Globus pallidus (tissue), 1 donor: ENCODE results near the gene NRDE2.

Experiments
- DNase-seq: peaks from one replicate; pipeline ENCODE4 v3.0.0-alpha.2; 2015; ENCODE audit warnings: low spot score

Gene NRDE2

DNA sequence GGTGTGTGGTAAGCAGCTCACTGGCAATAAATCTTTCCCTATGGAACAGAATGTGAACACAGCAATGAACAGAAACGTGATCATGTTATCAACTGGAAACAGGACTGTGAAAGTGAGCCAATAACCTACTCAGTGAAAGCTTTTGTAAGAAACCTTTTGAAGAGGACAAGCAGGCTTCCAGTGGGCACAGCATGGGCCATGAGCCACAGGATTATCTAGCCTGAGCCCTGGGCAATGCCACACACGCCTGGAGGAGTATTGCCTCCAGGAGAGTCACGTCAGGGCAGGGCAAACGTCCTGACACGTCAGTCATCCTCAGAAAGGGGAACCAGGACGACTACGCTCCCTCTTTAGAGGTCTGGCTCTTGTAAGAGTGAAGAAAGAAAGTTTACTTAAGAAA is 32.3 kb downstream of the NRDE2 start:
- no peak for DNase-seq

DNA sequence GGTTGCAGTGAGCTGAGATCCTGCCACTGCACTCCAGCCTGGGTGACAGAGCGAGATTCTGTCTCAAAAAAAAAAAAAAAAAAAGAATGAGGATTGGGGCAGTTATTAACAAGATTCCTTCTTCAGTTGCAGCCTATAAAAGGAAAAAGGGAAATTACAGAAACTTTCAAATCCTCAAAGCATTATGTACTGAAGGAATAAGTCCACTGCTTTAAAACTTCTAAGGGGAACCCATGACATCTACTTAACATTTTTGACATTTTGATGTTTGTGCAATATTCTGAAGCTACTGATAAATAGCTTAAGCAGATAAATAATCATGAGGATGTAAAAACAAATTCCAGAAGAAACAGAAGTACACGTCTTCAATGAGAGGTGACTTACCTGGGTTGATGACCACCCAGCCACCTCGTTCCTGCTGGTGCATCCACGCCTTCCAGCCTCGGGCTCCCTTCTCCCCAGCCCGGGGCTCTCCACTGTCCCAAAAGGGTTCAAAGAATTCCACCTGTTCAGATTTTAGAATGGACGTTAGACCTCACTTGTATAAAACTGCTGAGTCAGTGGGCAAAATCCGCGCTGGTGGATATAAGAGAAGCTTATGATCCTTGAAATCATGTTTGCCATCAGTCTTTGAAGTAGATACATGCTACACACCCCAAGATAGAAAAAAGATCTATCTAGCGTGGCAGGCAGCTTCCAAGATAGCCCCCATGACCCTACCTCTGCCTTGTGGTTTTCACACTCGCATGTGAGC is 33.7 kb downstream of the NRDE2 start:
- DNase-seq = no peak

DNA sequence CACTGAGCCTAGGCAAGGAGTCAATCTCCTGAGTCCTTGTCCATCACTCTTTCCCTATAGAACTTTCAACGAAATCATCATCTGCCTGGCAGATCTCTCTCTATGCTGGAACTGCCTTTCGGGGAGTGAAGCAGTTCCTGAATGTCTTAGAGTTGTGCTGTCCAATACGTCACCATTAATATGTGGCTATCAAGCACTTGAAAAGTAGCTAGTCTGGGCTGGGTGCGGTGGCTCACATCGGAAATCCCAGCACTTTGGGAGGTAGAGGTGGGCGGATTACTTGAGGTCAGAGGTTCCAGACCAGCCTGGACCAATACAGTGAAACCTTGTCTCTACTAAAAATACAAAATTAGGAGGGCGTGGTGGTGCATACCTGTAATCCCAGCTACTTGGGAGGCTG is 35.1 kb downstream of the NRDE2 start:
- DNase-seq = no peak

DNA sequence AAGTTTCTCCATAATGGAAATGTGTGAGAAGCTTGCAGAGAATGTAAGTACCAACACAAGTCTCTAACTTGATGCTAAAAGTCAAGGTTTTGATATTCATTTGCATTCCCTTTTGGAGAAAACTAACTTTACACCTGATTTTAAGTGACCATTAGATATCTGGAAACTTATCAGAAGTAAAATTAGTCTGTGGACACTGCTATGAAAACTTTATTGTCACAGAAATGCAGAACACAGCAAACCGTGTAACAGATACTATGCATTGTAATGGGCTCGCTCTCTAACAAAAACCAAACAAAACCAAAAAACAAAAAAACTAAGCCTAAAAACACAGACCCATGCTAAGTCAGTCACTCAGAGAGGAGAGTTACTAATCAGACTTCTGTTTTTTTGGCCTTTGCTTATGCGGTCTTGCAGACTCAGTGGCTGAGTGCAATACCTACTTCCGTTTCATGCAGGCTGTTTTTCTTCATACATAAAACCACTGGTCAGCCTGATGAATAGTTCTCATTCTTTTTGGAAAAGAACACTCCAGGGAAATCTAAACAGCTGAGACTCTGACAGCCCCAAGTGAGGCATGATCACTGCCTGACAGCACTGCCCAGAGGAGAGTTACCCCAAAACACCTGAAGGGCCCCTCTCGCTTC is 35.7 kb downstream of the NRDE2 start:
- peak; percentile 47 for DNase-seq

DNA sequence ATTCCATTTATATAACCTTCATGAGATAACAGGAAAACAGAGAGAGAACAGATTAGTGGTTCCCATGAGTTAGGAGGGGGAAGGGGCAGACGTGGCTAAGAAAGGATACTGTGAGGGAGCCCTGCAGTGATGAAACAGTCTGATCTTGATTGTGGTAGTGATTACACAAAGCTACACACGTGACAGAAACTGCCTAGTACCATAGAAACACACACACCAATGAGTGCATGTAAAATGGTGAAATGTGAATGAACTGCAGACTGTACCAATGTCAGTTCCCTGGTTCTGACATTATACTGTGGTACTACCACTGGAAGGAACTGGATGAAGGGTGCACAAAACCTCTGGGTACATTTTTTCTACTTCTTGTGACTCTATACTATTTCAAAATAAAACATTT is 36.9 kb downstream of the NRDE2 start:
- DNase-seq = no peak

DNA sequence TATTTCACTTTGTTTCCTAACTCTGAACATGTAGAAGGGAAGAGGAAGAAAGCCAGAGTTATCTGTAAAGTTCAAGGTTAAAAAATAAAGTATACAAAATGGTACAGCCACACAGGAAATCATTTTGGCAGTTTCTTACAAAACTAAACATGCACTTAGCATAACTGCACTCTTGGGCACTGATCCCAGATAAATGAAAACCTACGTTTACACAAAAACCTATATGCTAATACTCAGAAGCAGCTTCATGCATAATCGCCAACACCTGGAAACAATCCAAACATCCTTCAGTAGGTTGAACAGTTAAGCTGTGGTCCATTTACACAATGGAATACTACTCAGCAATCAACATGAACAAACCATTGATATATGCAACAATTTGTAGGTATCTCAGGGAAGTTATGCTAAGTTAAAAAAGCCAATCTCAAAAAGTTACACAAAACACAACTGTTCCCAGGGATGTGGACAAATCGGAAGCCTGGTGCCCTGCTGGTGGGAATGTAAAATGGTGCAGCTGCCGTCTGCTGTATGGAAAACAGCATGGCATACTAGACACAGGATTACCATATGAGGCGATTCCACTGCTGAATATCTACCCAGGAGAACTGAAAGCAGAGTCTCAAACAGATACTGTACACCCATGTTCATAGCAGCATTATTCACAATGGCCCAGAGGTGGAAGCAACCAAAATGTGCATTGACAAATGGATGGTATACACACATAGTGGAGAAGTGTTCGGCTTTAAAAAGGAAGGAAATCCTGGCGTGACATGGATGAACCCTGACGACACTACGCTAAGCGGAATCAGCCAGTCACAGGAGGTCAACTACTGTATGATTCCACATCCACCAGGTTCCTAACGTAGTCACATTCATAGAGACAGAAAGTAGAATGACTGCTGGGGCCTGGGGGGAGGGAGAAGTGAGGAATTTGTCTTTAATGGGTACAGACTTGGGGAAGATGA is 37.7 kb downstream of the NRDE2 start:
- no peak for DNase-seq

DNA sequence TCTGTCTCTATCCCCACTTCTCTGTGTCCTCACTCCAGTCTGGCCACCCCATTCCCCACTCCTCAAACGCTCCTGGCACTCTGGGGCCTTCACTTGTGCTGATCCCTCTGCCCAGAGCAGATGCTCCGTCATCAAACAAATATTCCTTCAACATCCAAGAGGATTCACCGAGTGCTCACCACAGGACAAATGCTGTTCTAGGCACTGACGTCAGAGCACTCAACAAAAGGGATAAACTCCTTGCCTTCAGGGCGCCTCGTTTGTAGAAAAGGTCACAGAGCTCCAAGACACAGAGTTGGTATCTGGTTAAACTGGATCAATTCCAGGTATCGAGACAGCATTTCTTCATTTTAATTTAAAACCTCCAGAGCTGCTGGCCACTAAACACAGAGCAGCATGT is 40.0 kb downstream of the NRDE2 start:
- no peak for DNase-seq

DNA sequence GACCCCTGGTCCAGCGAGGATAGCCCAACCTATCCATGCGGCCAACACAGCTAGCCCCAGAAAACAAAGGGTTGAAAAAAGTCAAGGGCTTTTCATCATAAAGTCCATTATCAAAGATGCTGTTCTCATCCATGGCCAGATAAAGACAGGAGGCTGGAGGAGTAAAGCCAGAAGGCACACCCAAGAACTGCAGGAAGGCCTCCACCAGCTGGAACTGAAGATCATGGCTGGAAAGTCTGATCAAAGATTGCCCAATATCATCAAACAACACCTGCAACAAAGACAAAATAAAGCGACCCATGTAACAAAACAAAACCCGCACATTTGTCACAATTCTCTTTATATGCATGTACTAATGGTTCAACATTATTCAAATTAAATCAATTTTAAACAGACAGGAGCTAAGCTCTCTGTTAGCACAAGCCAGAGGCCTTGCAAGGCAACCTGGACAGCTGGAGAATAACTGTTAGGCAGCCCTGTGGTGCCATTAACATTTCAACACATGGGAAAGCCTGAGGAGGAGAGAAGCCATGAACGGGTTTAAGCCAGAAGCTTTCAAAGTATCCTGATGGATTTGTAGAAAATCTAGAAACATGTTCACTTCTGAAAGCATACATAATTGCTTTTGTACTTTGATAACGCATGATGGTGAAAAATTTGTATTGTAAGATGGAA is 41.3 kb downstream of the NRDE2 start:
- no peak for DNase-seq

DNA sequence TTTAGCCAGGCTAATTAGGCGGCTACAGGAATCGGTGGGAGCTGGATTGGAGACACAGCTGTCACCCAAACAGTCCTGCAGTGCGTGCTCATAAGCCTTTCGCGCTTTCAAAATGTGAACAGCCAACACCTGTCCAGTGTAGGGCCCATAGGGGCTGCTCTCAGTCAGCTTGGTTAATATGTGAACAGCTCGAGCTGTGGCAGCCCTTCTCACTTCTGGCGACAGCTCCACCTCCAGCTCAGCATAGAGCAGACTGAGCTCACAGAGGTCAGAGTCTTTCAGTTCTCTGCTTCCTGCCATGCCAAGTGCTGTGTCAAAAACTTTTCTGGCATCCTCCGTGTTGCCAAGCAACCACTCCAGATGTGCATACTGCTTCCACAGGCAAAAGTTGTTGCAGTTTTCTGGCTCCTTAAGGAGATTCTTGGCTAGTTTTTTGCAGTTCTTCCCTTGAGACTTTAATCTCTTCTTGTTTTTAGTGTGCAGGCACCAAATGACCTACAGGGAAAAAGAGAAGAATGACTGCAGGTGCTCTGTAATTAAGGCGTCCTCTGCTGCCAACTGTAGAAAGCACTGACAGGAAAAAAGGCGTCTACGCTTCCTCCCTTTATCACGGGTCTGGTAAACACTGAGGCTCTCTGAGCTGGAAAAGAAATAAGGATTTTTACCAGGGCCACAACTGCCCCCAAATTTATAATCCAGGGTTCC is 42.9 kb downstream of the NRDE2 start:
- DNase-seq = no peak

DNA sequence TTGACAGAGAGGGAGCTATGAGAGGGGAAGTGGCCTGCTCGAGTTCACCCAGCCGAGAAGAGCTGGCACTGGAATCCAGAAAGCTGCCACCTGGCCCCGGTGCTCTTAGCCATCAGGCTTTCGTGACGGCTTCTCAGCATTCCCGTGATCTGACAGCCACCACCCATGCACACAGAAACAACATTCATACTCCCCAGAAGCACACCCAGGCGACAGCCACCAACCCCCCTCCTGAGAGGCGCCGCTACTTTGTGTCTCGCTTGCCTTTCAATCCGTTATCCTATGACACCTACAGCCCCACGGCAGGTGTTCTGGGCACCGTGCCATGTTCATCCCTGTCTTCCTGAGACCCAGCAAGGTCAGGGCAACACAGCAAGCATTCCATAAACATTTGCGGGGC is 44.0 kb downstream of the NRDE2 start:
- DNase-seq = no peak

DNA sequence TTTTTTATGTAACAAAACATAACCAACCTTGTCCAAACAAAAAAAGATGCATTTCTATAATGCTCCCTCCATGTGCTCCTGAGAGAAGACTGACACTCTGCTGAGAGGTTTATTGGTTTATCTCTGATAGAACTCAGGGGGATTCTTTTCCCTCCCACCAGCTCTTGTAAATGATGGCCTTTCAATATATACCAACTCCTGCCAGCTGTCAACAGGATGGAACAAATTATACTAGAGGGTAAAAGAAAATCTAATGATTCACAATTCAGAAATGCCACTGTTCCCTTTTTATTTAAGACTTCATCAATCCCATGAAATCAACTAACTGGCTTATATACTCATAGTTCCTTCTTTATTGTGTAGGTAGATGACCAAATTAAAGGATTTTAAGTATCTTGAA is 50.0 kb downstream of the NRDE2 start:
- DNase-seq = no peak

DNA sequence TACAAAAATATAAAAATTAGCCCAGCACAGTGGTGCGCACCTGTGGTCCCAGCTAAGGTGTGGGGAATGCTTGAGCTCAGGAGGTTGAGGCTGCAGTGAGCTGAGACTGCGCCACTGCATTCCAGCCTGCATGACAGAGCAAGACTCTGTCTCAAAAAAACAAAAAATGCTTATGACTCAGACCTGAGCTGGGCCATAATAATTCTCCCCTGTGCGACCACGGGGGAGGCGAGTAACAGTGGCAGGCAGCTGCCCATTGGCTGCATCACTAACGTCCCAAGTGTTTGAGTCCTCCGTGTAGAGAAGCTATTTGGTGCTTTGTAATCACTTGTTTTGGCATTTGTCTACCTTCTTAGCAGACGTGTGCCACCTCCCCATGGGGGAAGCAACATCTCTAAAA is 50.5 kb downstream of the NRDE2 start:
- no peak for DNase-seq

DNA sequence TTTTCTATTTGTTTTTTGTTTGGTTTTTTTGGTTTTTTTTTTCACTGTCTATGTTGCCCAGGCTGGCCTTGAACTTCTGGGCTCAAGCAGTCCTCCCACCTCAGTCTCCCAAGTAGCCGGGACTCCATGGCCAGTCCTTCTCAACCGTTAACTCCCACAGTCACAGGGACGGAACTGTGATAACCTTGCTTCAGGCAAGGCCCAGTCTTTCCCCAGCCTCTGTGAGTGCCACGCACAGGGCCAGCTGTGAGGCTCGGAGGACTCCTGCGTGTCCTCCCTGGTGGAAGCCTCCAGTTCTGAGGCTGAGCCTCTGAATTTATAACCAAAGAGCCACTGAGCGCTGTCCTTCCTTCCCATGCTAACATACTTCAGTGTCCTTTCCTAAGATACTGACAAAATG is 51.6 kb downstream of the NRDE2 start:
- DNase-seq = no peak

DNA sequence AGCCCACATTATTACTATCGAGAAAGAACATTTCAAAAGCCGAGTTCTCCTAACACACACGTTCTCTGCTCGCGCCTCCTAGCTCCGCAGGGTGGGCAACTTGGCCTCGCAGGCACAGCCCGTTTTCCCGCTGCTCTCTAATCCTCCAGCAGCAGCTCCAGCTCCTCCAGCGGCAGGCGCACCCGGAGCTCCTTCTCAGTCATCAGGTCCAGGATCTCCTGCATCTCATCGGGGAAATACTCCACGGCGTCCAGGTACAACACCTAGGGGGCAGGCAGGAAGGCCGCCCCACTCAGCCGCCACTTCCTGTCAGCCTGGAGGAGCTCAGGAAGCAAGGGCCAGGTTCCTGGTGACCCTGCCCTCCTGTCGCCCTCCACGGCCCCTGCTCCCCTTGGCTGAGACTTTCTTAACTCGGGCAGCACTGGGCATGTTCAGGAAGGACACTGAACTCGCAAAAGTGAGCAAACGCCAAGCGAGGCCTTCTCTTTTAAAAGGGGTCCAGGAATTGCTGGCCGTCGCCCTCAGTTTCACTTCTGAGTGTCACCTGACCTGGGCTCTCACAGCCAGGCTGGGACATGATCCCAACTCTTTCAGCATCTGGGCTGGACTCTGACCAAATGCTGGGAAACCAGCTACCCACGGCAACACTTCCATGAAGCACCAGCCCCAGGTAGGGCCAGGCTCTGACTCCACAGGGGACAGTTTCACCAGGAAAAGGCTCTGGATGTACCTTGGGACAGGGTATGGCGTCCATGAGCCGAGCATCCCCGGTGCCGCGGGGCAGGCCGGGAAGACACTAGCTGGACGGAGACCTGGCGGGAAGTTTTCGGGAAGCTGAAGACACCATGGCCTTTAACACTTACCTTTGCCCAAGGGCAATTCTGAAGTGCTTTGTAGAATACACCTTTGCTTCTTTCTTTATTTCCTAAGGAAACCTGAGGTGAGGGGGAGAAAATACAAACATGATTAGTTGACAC is 53.3 kb downstream of the NRDE2 start:
- no peak for DNase-seq

DNA sequence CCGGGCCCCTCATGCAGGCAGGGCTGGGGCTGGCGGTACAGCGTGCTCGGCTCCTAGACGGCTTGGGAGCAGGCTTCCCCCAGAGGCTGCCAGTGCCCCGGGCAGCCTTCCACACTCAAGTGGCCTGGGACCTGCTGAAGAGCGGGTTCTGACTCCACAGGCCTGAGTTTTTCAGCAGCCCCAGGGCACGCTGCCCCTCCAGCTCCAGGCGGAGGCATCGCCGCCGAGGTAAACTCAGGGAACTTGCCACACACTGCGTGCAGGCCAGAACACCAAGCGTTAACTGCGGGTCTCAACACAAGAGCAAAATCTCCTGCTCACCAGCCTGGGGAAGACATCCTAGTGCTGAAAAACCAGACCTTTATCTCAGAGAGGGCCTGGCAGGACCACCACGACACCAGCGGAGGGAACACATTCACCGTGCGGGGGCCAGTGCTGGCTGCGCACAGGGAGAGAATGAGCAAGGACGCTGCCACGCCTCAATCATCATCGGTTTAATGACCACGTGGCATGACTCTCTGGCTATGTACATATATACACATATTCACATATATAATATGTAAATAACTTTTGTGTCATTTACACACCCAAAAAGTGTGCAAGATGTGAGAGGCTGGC is 54.1 kb downstream of the NRDE2 start:
- no peak for DNase-seq

DNA sequence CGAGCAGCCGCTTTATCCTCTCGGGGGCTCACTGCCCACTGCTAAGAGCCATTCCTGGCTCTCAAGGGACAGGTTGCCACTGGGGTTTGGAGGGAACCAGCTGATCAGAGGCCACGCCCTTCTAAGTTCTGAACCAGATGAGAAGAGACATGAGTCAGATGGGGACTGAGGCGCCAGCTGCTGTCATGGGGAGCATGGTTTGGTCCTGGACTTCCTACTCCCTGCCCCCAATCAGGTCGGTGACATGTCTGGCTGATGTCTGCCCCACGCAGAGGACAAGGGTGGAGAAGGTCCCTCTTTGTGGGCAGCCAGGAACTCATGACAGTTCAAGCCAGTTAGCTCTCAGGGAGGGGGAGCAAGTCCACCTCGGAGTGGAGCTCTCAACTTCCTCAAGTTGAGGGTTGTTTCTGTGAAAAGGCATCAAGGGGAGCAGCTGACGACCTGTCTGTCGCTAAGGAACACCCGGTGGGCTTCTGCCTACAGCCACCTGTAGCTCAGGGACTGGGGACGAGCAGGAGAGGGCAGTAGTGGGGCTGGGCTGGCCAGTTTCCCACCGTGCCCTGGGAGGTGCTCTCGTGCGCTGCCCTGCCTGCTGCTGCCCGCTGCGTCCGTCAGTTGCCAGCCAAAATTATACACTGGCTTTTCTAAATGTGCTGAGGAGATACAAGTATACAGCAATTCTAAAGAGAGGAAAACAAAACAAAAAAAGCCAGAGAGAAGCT is 54.9 kb downstream of the NRDE2 start:
- no peak for DNase-seq

DNA sequence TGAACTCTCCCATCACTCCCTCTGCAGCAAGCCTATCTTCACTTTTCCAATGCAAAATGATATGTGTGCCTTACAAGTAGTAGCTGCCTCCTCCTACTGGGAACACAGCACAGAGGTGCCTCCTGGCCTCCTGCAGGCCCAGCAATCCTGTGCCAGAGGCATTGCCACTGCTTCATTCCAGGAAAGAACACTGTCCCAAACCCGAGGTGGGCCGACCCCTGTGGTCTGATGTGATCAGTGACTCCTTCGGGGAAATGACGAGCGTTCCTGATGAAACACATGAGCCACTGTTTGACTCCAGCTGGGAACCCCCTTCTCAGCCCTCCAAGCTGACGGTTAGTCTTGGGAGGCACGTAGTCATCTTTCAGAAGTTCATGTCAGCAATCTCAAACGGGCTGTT is 55.9 kb downstream of the NRDE2 start:
- DNase-seq = no peak

DNA sequence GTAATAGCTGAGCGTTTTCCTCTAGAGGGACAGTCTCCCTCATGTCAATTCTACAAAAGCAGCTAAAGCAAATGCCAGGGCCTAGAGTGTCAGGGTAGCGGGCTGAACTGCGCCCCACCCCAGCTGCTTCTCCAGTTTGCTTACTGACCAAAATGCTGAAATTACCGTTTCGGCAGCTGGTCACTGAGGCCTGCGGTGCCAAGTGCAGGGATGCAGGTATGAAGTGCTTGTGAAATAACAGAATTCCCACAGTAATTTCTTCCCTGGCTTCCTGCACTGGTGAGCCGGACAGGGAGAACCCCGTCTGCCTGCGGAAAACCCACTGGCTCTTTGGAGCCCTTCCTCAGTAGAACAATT is 56.3 kb downstream of the NRDE2 start:
- DNase-seq = no peak

DNA sequence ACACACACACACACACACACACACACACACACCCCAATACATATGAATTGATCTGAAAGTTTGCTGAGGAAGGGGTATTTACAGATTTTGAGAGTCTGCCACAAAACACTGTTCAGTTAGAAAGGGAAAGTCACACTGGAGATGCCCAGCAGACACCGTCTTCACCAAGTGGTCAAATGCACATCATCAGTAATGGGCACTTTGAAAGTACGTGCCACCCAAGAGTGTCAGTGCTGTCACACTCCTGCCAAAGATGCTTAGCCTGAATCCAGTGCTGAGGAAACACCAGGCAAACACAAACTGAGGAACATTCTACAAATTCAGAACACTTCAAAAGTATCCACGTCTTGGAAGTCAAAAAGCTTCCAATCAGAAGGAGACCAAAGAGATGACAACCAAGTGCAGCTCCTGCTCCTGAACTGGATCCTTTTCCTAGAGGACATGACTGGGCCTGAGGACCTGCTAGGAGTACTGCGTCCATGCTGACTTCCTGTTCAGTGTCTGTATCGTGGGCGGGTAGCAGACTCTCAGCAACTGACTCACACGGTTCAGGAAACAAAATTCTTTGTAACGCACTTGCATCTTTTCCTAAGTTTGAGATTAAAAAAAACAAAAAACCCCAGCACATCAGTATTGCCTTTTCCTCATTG is 56.8 kb downstream of the NRDE2 start:
- DNase-seq = no peak
